Keratinocyte (primary cell): ENCODE results near the gene GRIK4. TPM values are rescaled to one million over a fixed set of nuclear protein-coding genes. Genes with fewer than 3 reads are reported as not detected.

Experiments
- DNase-seq: peaks from one replicate; pipeline ENCODE4 v3.0.0-alpha.2; 2011; ENCODE audit warnings: low read depth, missing footprints, low spot score
- FAIRE-seq: peaks from 2 replicates; lab custom pipeline; 2011; peaks lifted over from hg19 to GRCh38; lab: Jason Lieb, UNC
- H2AFZ ChIP-seq: 2 replicates; pipeline ENCODE4 v1.6.0; 2012; ENCODE audit warnings: low read length, control low read depth, inconsistent platforms; ENCODE audit not compliant: control insufficient read depth
- H3K27ac ChIP-seq: 2 replicates; pipeline ENCODE4 v1.5.1; 2011; ENCODE audit warnings: low read length; ENCODE audit not compliant: control insufficient read depth, insufficient read depth
- H3K27me3 ChIP-seq: 3 replicates; pipeline ENCODE4 v1.6.0; 2011; ENCODE audit warnings: low read length; ENCODE audit not compliant: control insufficient read depth, insufficient read depth; ENCODE audit errors: extremely low read depth
- H3K36me3 ChIP-seq, 2 experiments: 2 replicates in 1 of 2; 3 replicates in 1 of 2; pipeline ENCODE4 v1.5.1; 2011; ENCODE audit warnings: low read length in 2 of 2, mild to moderate bottlenecking in 1 of 2; ENCODE audit not compliant: control insufficient read depth in 2 of 2, insufficient read depth in 2 of 2; ENCODE audit errors: extremely low read depth in 1 of 2
- H3K4me1 ChIP-seq: 3 replicates; pipeline ENCODE4 v1.5.1; 2011; ENCODE audit warnings: low read length; ENCODE audit not compliant: control insufficient read depth, insufficient read depth; ENCODE audit errors: extremely low read depth
- H3K4me2 ChIP-seq: 3 replicates; pipeline ENCODE4 v1.6.0; 2011; ENCODE audit warnings: low read depth, low read length; ENCODE audit not compliant: control insufficient read depth, insufficient read depth; ENCODE audit errors: extremely low read depth
- H3K4me3 ChIP-seq, 3 experiments: fragments of 200-600 bp in 1 of 3; sonication (generic) in 1 of 3; 2 replicates in 2 of 3; 3 replicates in 1 of 3; pipeline ENCODE4 v1.5.1; 2011 to 2016; ENCODE audit warnings: low read length in 3 of 3, mild to moderate bottlenecking in 3 of 3, control low read depth in 2 of 3, inconsistent platforms in 1 of 3, low read depth in 1 of 3, mixed read lengths in 1 of 3, mixed run types in 1 of 3, moderate library complexity in 1 of 3; ENCODE audit not compliant: control insufficient read depth in 2 of 3, insufficient read depth in 2 of 3; ENCODE audit errors: extremely low read depth in 1 of 3
- H3K79me2 ChIP-seq: 2 replicates; pipeline ENCODE4 v1.6.0; 2012; ENCODE audit warnings: low read length; ENCODE audit not compliant: control insufficient read depth, insufficient read depth
- H3K9ac ChIP-seq: 3 replicates; pipeline ENCODE4 v1.6.0; 2011; ENCODE audit warnings: low read length; ENCODE audit not compliant: control insufficient read depth, insufficient read depth; ENCODE audit errors: extremely low read depth
- H3K9me1 ChIP-seq: 3 replicates; pipeline ENCODE4 v1.6.0; 2011; ENCODE audit warnings: low read length; ENCODE audit not compliant: control insufficient read depth, insufficient read depth; ENCODE audit errors: extremely low read depth
- H3K9me3 ChIP-seq: 2 replicates; pipeline ENCODE4 v1.5.1; 2012; ENCODE audit warnings: low read depth, low read length; ENCODE audit not compliant: control insufficient read depth
- H4K20me1 ChIP-seq: 3 replicates; pipeline ENCODE4 v1.6.0; 2011; ENCODE audit warnings: low read length; ENCODE audit not compliant: control insufficient read depth, insufficient read depth; ENCODE audit errors: extremely low read depth
- CTCF ChIP-seq, 3 experiments: IDR thresholded peaks in 1 of 3; conservative IDR thresholded peaks in 1 of 3; optimal IDR thresholded peaks in 1 of 3; 2 replicates in 2 of 3; 3 replicates in 1 of 3; pipeline versions ENCODE3 to v1.5.1; 2011; ENCODE audit warnings: low read length in 3 of 3, mild to moderate bottlenecking in 3 of 3, moderate library complexity in 2 of 3, control low read depth in 1 of 3, inconsistent platforms in 1 of 3; ENCODE audit not compliant: insufficient read depth in 2 of 3; ENCODE audit errors: extremely low read depth in 1 of 3
- EZH2 ChIP-seq: IDR thresholded peaks from one replicate; pipeline ENCODE4 v1.6.1; 2012; ENCODE audit warnings: inconsistent platforms, mild to moderate bottlenecking, low read length, moderate library complexity
- dilution Hi-C: fragments of 300-500 bp; cut with MboI; formaldehyde crosslinking; loops from one replicate; pipeline ENCODE4 v1.7.0; 2020; ENCODE audit warnings: low sequenced_read_pairs; ENCODE audit not compliant: extremely low pct_ligation_motif_present
- polyA plus RNA-seq, 5 experiments: library from polyadenylated mRNA; depleted of rRNA in 3 of 5; stranded (reverse) in 3 of 5; stranded (forward) in 1 of 5; unstranded in 1 of 5; fragments of >200 nt; gene quantifications; 1 replicate in 1 of 5; 2 replicates in 3 of 5; 3 replicates in 1 of 5; pipeline versions ENCODE4 v1.2.1 to v1.2.3, GENCODE V29; 2011 to 2012; ENCODE audit warnings: missing spikeins in 2 of 5, low read depth in 1 of 5, low replicate concordance in 1 of 5

GRIK4 gene
- polyA plus RNA-seq, 1 donor (not counting 4 experiments of a cell fraction or from before 2014, with no cell fraction given): not detected

DNA sequence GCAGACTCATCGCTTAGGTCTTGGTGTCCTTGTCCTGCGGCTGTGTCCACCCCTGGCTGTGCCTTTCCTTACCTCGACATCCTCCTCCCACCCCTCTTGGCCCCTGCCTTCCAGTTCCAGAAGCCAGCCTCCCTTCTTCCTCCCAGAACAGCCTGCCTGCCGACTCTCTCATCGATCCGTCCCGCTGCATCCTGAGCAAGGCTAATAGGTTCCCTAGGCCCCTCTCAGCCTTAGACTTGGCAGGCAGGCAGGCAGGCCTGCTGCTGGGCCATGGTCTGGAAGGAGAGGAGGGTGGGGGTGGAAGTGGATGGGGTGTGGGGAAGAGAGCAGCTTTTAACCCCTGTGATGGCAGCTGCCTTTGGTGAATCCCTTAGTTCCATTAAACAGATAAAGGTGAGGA lies 315.6 kb downstream of the GRIK4 start:
- Histone ChIP-seq H3K9ac (no peak overlapping the region), H3K27ac (no peak overlapping the region), H3K4me2 (no peak overlapping the region), H3K9me3 (no peaks in the 10 kb centered on the region), H4K20me1 (no peaks in the 10 kb centered on the region), H3K27me3 (peaks cover 4% of the 10 kb centered on the region), H3K79me2 (no peaks in the 10 kb centered on the region), H2AFZ (no peak overlapping the region), H3K4me1 (no peaks in the 10 kb centered on the region), H3K36me3 (no peaks in the 10 kb centered on the region), H3K9me1 (no peaks in the 10 kb centered on the region), H3K4me3 (no peak overlapping the region)
- dilution Hi-C loops: no loop called here
- TF ChIP-seq EZH2: no peak
- TF ChIP-seq CTCF (optimal IDR thresholded peaks at IDR 0.05 in 1 of 3, IDR thresholded peaks at IDR 0.05 in 1 of 3, conservative IDR thresholded peaks at IDR 0.05 in 1 of 3; ENCODE audit: extremely low read depth in 1 of 3, insufficient read depth in 2 of 3, low read length in 3 of 3): no peak
- FAIRE-seq: no peak
- no peak for DNase-seq

GRCh38 chr11:120827820-120828219 lies 316.3 kb downstream of the GRIK4 start:
- Histone ChIP-seq H3K9ac (no peak overlapping the region), H4K20me1 (no peaks in the 10 kb centered on the region), H3K4me3 (no peak overlapping the region), H3K4me2 (no peak overlapping the region), H2AFZ (no peak overlapping the region), H3K9me3 (no peaks in the 10 kb centered on the region), H3K36me3 (no peaks in the 10 kb centered on the region), H3K9me1 (no peaks in the 10 kb centered on the region), H3K27ac (no peak overlapping the region), H3K79me2 (no peaks in the 10 kb centered on the region), H3K27me3 (peaks cover 6% of the 10 kb centered on the region), H3K4me1 (no peaks in the 10 kb centered on the region)
- TF ChIP-seq CTCF (optimal IDR thresholded peaks at IDR 0.05 in 1 of 3, IDR thresholded peaks at IDR 0.05 in 1 of 3, conservative IDR thresholded peaks at IDR 0.05 in 1 of 3; ENCODE audit: extremely low read depth in 1 of 3, insufficient read depth in 2 of 3, low read length in 3 of 3) (no peak), EZH2 (no peak)
- dilution Hi-C loops: no loop called here
- no peak for FAIRE-seq
- DNase-seq: no peak
